Measurements from ENCODE around the gene ZDHHC8. TPM values are rescaled to one million over a fixed set of nuclear protein-coding genes. Genes with fewer than 3 reads are reported as not detected.

ZDHHC8 gene
- polyA plus RNA-seq, 6 donors from 2014 or later: 0.56 to 4.4 (median 2.5) TPM

DNA sequence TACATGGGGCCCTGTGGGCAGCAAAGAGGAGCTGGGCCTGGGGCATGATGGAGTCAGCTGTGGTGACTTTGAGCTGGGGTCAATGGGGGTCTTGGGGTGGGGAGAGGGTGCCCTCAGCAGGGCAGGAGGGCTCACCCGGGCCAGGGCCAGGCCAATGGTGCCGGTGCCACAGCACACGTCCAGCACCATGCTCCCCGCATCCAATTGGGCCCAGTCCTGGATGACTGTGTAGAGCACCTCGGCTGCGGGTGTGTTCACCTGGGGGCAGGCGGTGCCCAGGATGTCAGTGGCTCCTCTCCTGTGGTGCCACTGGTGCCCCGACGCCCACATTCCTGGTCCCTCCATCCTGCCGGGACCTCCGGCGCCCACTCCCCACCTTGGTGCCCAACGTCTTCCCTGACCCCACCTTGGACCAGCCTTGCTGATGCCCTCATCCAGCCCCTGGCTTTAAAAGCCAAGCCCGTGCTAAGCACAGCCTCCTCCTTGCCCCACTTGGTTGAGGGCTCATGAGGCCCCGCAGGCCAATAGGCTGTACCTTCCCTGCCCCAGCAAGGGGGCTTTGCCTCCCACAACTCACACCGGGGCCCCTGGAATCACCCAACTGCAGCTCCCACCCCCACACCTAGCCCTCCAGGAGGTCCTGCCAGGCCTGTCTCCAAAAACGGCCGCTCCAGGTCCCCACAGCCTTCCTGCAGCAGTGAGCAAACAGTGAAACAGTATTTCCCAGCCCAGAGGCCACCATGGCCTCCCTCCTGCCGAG, 17.9 kb upstream of the ZDHHC8 start:
- Mint-ChIP-seq H3K4me1 (peaks cover 17 to 21% (median 21%) of the 10 kb centered on the region in 3 donors), H3K9me3 (no peaks in the 10 kb centered on the region), H3K4me3 (peak overlapping the region in 2 of 8 donors; percentile 51 to 68), H3K27ac (peak overlapping the region in 1 of 6 donors; percentile 49), H3K27me3 (no peaks in the 10 kb centered on the region), H3K36me3 (no peaks in the 10 kb centered on the region)
- DNase-seq (no peak), ATAC-seq (ENCODE audit: low read depth in 2 of 2) (no peak)

DNA sequence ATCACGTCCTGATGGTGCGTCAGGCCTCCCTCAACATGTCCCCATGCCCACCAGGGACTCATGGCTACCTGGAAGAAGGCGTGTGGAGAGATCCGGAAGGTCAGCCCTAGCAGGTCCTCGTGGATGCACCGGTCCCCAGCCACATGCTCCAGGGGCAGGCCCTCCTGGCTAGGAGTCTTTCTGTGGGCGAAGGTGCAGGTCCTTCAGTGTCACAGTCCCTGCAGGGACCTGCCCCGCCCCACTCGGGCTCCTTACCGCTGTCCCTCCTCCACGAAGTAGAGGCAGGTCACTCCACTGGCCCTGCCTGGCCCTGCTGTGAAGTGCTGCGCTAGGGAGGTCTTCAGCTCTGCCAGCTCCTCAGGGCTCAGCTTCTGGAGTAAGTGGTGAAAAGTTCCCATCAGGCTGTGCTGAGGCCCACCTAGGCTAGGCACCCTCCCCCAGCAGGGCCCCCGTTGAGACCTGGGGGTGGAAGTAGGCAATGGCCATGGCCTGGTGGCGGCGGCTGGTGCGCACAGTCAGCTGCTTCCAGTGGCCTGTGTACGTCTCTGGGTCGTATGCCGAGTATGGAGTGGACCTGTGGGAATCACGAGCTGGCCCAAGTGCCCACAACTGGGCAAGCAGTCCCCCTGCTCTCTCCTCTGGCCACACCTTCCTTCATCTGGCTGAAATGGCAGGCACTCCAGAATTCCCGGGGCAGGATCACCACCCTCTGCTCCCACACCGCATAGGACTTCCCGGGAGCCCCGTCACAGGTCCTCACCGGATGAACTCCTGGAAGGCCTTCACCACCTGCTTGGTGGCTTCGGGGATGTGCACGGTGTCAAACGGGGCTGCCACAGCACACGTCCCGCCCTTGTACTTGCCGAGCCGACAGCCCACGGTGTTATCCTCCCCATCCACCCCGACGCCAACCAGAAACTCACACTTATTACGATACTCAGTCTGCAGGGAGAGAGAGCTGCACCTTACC, 16.8 kb upstream of the ZDHHC8 start:
- DNase-seq (no peak), ATAC-seq (ENCODE audit: low read depth in 2 of 2) (no peak)
- H3K4me1 Mint-ChIP-seq: peaks cover 24 to 29% (median 27%) of the 10 kb centered on the region in 3 donors
- no peaks in the 10 kb centered on the region for H3K9me3 Mint-ChIP-seq
- no peaks in the 10 kb centered on the region for H3K36me3 Mint-ChIP-seq
- no peaks in the 10 kb centered on the region for H3K27me3 Mint-ChIP-seq
- H3K4me3 Mint-ChIP-seq: peak overlapping the region in 7 of 8 donors; percentile 21 to 79 (median 60)
- peak overlapping the region in 4 of 6 donors; percentile 33 to 88 (median 44) for H3K27ac Mint-ChIP-seq

DNA sequence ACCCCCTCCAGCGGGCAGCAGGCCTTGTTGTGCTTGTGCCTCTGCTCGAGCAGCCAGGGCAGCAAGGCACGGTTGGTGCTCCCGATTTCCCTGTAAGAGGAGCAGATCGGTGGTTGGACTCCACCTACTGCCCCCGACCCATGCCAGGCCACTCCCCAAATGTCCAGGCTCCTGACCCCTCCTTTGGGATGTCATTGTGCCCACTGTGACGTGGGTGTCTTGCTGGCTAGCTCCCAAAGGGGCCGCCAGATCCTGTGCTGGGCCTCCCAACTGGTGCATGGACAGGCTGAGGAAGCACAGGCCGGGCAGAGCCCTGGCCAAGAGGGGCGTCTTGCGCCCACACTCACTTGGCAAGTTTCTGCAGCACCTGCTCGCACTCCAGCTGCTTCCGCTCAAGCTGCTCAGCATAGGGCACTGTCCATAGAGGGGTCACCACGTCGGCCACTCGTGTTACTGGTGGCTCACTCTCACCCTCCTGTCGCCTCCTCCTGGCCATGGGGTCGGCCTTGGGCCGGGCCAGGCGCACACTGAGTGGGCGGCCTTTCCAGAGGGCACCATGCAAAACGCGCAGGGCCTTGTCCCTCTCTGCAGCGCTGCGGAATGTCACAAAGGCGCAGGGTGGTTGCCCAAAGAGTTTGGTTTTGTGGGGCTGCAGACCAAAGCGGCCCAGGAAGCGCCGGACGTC, 15.8 kb upstream of the ZDHHC8 start, which contains the start of gene RANBP1:
TSS of gene RANBP1 (plus strand) at position 414 of the 685 bp plus-strand sequence. CDS start at position 495, 81 bp downstream.
- H3K4me3 Mint-ChIP-seq: peak within 1 kb of the TSS; percentile 79 to 95 (median 92)
- peaks cover 24 to 38% (median 32%) of the 10 kb centered on the region in 3 donors for H3K4me1 Mint-ChIP-seq
- H3K27ac Mint-ChIP-seq: peak within 1 kb of the TSS; percentile 49 to 97 (median 92)
- no peak for DNase-seq
- no peak for ATAC-seq (ENCODE audit: low read depth in 2 of 2)
- H3K36me3 Mint-ChIP-seq: no peaks in the 10 kb centered on the region
- no peaks in the 10 kb centered on the region for H3K27me3 Mint-ChIP-seq
- no peaks in the 10 kb centered on the region for H3K9me3 Mint-ChIP-seq

DNA sequence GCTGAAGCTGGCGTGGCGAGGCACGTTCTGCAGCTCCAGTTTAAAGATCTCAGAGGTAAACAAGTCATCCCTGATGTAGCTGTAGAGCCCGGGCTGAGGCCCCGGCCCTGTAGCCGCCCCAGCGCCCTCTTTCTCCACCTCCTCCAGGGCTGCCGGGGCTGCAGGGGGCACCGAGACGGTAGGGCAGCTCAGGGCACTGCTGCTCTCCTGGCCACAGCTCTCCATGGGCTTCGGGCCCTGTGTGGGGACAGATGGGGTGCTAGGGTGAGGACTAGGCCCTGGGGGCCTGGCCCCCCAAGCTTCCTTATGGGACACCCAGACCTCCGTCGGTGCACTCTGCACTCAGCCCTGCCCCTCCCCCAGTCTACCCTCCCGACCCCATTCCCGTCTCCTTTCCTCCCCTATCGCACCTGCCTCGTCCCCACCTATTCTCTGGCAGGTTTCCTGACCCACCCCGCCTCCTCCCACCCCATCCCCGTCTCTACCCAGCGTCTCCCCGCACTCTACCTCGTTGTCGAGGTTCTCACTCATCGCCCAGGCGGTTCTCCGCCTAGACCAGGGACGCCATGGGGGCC, 15.1 kb upstream of the ZDHHC8 start:
- peak overlapping the region; percentile 79 to 95 (median 92) for H3K4me3 Mint-ChIP-seq
- no peaks in the 10 kb centered on the region for H3K9me3 Mint-ChIP-seq
- no peak for ATAC-seq (ENCODE audit: low read depth in 2 of 2)
- H3K4me1 Mint-ChIP-seq: peaks cover 24 to 38% (median 38%) of the 10 kb centered on the region in 3 donors
- peak overlapping the region; percentile 49 to 97 (median 92) for H3K27ac Mint-ChIP-seq
- no peaks in the 10 kb centered on the region for H3K27me3 Mint-ChIP-seq
- H3K36me3 Mint-ChIP-seq: no peaks in the 10 kb centered on the region
- DNase-seq: no peak

DNA sequence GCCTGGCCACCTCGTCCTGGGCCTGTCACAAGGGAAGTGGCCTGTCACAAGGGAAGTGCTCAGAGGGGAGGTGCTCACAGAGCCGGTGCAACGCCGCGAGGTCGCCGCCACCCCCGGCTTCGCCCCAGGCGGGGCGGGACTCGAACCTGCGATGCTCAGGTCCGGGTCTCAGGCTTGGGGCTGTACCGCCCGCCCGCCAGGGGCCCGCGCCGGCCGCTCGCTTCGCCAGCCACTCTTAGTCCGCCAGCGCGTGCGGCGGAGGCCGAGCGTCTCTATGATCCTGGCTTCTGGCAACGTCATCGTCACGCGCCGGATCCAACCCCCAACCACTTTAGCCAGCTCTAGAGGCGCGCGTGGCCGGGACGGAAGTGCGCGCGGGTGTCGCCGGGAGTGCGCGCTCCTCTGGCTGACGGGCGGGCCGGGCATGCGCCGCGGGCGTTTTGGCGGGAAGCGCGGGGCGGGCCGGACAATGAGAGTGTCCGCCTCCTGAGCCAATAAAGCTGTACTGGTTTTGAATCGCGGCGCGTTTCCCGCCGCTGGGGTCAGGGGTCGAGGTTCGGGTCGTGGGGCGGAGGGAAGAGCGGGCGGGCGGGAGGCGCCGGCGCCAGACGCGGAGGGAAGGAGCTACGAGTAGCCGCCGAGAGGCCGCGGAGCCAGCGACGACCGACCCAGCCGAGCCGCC, 14.5 kb upstream of the ZDHHC8 start, which contains the start of gene TRMT2A:
TSS of gene TRMT2A (minus strand) at position 276 of the 682 bp plus-strand sequence. CDS start 320 bp downstream, outside the sequence.
- Mint-ChIP-seq H3K36me3 (no peaks in the 10 kb centered on the region), H3K4me3 (peak within 1 kb of the TSS; percentile 79 to 95 (median 92)), H3K9me3 (no peaks in the 10 kb centered on the region), H3K4me1 (peaks cover 22 to 44% (median 38%) of the 10 kb centered on the region in 3 donors), H3K27me3 (no peaks in the 10 kb centered on the region), H3K27ac (peak within 1 kb of the TSS; percentile 89 to 97 (median 93))
- DNase-seq (peak; percentile 98), ATAC-seq (ENCODE audit: low read depth in 2 of 2) (peak; percentile 85 to 87)

DNA sequence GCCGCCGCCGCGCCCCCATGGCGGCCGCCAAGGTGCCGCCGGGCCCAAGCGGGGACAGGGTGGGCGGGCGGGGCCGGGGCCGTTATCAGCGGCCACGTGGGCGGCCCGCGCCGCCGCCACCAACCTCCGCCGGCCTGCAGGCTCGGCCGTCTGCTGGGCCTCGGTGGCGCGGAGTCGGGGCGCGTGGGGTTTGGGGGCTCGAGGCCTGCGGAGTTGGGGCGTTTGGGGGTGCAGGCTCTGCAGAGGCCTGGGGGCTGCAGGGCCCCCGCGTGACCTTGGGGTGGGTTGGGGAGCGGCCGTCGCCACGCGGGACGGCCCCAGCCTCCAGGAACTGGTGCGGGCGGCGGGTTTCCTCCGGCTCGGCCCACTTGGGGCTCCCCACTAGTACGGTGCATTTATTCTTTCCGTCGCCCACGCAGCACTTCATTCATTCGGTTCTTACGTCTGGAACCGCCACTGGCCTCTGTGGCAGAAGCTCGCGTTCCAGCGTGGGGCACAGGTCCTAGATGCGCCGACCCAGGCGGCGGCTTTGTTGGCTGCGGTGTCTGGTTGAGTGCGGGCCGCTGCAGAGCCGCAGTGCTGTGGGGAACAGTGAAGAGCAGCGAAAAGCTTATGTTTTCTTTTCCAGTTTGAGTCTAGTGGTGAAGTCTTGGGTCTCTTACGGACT, 13.8 kb upstream of the ZDHHC8 start:
- Mint-ChIP-seq H3K27ac (peak overlapping the region; percentile 36 to 91 (median 68)), H3K36me3 (no peaks in the 10 kb centered on the region), H3K4me3 (peak overlapping the region; percentile 69 to 90 (median 86)), H3K4me1 (peaks cover 26 to 48% (median 45%) of the 10 kb centered on the region in 3 donors), H3K27me3 (no peaks in the 10 kb centered on the region), H3K9me3 (no peaks in the 10 kb centered on the region)
- peak; percentile 28 for DNase-seq
- peak; percentile 17 to 25 for ATAC-seq (ENCODE audit: low read depth in 2 of 2)

DNA sequence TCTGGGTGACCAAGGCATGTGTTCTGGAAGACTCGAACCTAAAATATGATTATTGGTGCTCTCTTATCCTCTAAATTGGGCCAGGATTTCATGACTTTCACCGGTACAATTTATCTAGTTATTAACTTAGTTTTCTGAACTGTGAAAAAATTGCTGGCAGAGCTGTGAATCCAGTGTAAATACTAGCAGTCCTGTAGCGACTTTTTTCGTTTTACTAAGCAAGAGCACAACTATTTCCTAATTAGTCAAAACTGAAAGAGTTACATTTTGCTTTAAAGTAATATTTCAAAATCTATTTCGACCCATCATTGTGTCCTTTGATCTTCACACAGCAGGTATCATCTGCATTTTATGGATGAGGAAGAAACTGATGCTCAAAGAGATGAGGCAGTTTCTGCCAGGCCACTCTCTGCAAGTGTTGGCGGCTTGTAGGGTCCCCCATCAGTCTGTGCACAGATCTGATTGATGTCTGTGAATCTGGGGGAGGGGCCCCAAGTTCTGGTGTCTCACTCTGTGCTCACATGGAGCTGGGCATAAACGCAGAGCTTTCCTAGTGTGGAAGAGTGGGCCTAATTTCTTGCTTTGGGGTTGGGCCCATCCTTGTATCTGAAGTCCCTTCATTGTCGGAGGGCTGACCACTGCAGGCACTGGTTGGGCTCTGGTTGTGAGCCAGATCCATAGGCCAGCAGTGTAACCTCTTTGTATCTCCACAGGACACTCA, 13.1 kb upstream of the ZDHHC8 start:
- Mint-ChIP-seq H3K36me3 (no peaks in the 10 kb centered on the region), H3K27me3 (no peaks in the 10 kb centered on the region), H3K4me1 (peaks cover 29 to 51% (median 48%) of the 10 kb centered on the region in 3 donors), H3K9me3 (no peaks in the 10 kb centered on the region), H3K4me3 (peak overlapping the region; percentile 69 to 90 (median 86)), H3K27ac (peak overlapping the region; percentile 36 to 91 (median 72))
- DNase-seq (no peak), ATAC-seq (ENCODE audit: low read depth in 2 of 2) (no peak)

DNA sequence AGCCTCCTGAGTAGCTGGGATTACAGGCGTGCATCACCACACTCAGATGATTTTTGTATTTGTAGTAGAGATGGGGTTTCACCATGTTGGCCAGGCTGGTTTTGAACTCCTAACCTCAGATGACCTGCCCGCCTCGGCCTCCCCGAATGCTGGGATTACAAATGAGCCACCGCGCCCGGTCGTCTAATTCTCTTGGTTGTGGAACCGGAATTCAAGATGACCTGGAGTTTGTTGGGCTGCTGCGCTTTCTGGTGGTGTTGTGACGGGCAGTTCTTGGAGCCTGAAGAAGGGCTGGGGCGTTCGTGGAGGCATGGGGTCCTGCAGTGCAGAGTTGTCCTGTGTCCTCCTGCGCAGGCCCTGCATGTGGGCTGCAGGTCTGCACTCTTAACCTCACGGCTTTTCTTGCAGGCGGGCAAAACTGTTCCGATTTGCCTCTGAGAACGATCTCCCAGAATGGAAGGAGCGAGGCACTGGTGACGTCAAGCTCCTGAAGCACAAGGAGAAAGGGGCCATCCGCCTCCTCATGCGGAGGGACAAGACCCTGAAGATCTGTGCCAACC, 9.7 kb upstream of the ZDHHC8 start:
- Mint-ChIP-seq H3K36me3 (no peaks in the 10 kb centered on the region), H3K27me3 (no peaks in the 10 kb centered on the region), H3K27ac (peak overlapping the region in 2 of 6 donors; percentile 33 to 57), H3K4me1 (peaks cover 19 to 45% (median 39%) of the 10 kb centered on the region in 3 donors), H3K9me3 (no peaks in the 10 kb centered on the region), H3K4me3 (peak overlapping the region in 1 of 8 donors; percentile 41)
- ATAC-seq (ENCODE audit: low read depth in 2 of 2) (no peak), DNase-seq (no peak)

DNA sequence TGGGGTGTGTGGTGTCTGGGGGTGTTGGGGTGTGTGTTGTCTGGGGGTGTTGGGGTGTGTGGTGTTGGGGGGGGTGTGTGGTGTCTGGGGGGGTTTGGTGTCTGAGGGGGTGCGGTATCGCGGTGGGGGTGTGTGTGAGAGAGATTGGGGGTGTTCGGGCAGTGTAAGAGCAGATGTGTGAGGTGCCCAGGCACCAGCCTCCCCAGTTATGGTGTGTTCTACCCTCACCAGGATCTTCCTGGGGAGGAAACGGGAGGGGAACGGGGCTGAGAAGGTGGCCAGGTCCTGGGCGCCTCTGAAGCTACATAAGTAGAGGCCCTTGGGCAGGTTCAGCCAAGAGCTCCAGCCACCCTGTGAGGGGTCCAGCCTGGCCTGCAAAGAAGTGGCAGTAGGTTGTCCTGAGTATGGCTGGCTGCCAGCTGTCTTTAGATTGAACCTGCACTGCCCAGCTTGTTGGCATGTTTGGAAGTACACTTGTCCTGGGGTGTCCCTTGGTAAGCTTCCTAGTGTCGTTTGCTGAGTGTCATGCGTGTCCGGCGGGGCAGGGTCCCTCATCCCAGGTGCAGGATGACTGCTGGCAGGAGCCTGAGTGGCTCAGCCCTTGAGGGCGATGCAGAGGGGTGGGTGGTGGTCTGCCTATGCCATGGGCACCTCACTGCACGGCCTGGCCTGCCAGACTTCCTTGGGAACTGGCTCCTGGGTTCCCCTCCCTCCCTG, 8.1 kb upstream of the ZDHHC8 start:
- peaks cover 19 to 40% (median 33%) of the 10 kb centered on the region in 3 donors for H3K4me1 Mint-ChIP-seq
- no peaks in the 10 kb centered on the region for H3K27me3 Mint-ChIP-seq
- H3K4me3 Mint-ChIP-seq: no peak overlapping the region
- no peaks in the 10 kb centered on the region for H3K9me3 Mint-ChIP-seq
- no peak for ATAC-seq (ENCODE audit: low read depth in 2 of 2)
- no peak for DNase-seq
- no peaks in the 10 kb centered on the region for H3K36me3 Mint-ChIP-seq
- peak overlapping the region in 2 of 6 donors; percentile 26 to 93 for H3K27ac Mint-ChIP-seq

DNA sequence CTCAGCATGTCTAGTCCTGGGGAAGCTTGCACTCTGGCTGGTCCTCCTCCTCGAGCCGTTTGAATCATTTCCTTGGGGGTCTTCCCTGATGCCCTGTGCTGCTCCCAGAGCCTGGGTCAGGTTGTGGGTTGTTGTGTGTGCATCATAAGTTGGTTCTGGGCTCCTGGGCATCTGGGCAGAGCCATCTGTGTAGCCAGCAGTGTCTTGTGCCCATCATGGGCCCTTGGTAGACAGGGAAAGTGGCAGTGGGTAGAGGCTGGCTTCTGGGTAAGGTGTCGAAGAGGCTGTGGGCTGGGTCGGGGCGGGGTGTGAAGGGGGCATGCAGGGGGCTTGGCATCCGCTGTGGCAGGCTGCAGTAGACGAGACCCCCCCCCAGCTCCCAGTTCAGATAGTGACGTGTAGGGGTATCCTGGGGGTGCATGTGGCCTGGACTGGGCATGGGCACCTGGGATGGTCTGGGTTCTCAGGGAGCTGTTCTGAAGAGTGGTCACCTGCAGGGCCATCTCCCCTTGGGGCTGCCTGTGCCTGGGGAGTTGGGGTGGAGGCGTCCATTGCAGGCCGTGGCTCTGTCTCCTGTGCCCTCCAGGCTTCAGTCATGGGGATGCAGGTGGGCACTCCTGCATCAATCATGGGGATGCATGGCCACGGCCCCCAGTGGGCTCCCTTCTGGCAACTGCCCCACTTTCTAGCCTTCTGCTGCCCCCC, 7.4 kb upstream of the ZDHHC8 start:
- Mint-ChIP-seq H3K4me3 (no peak overlapping the region), H3K27ac (peak overlapping the region in 2 of 6 donors; percentile 26 to 93), H3K27me3 (no peaks in the 10 kb centered on the region), H3K9me3 (no peaks in the 10 kb centered on the region), H3K36me3 (no peaks in the 10 kb centered on the region), H3K4me1 (peaks cover 15 to 35% (median 27%) of the 10 kb centered on the region in 3 donors)
- no peak for ATAC-seq (ENCODE audit: low read depth in 2 of 2)
- no peak for DNase-seq
